ENCODE measurements around the gene BANP. TPM values are rescaled to one million over a fixed set of nuclear protein-coding genes. Genes with fewer than 3 reads are reported as not detected.

Gene BANP
- total RNA-seq, 1 experiment from 2014 or later = 37.2 TPM

GRCh38 chr16:87965417-87965816 lies 14.2 kb downstream of the BANP start (continued):
- TF ChIP-seq CBX3 (IDR thresholded peaks at IDR 0.05; ENCODE audit: low read depth) (no peak), EZH2 (IDR thresholded peaks at IDR 0.05) (no peak), YY1 (IDR thresholded peaks at IDR 0.05; ENCODE audit: extremely low read depth, insufficient replicate concordance, low read depth, low read length) (no peak), SP1 (IDR thresholded peaks at IDR 0.05; ENCODE audit: low read depth) (no peak), ELF1 (IDR thresholded peaks at IDR 0.05; ENCODE audit: borderline replicate concordance, low read depth) (no peak)

- intact Hi-C loops (cut with micrococcal nuclease) = no loop called here
- H3K27me3 ChIP-seq (ENCODE audit: insufficient read depth, low read length) = no peaks in the 10 kb centered on the region
- H3K36me3 ChIP-seq (ENCODE audit: control insufficient read depth in 1 of 2, insufficient read depth in 2 of 2, low read length in 2 of 2) = peaks cover 0 to 4% of the 10 kb centered on the region in 2 experiments; a peak in 1 of 4 replicates
- H3K27ac ChIP-seq (ENCODE audit: low read depth, low read length) = no peak overlapping the region
- BruUV-seq (replicated peaks) = no TSS peak
- H3K4me2 ChIP-seq (ENCODE audit: low read length) = no peak overlapping the region
- no peaks in the 10 kb centered on the region for H3K4me1 ChIP-seq (ENCODE audit: control insufficient read depth in 1 of 2, insufficient read depth in 2 of 2, low read length in 2 of 2)
- H2AFZ ChIP-seq (ENCODE audit: low read depth, low read length, poor library complexity, severe bottlenecking) = no peak overlapping the region
- ChIA-PET RAD21 (ENCODE audit: low non-redundant PET in 1 of 2, low total read pairs in 2 of 2, uncharacterized antibody in 2 of 2, unreplicated experiment in 2 of 2) (no interaction called here), CTCF (no interaction called here), POLR2A (no interaction called here)
- no peaks in the 10 kb centered on the region for H3K9me2 ChIP-seq (ENCODE audit: insufficient read depth)
- H3K4me3 ChIP-seq (replicated peaks in 1 of 2; ENCODE audit: low read depth in 1 of 2, low read length in 2 of 2) = no peak overlapping the region
- H3K79me2 ChIP-seq (ENCODE audit: insufficient read depth, low read length) = peaks cover 69% of the 10 kb centered on the region
- H4K20me1 ChIP-seq (ENCODE audit: insufficient read depth) = no peaks in the 10 kb centered on the region
- H3K9ac ChIP-seq (ENCODE audit: low read length) = no peak overlapping the region
- H3K9me3 ChIP-seq (ENCODE audit: control insufficient read depth in 1 of 2, insufficient read depth in 1 of 2, low read depth in 1 of 2, low read length in 2 of 2) = peaks cover 1 to 2% of the 10 kb centered on the region in 2 experiments; a peak in 3 of 4 replicates
- ATAC-seq (no peak), DNase-seq (ENCODE audit: low read depth, low spot score) (no peak)
- TF ChIP-seq FOSL1 (IDR thresholded peaks at IDR 0.05; ENCODE audit: low read depth) (no peak), CBX3 (IDR thresholded peaks at IDR 0.05; ENCODE audit: low read depth) (no peak), SIN3A (IDR thresholded peaks at IDR 0.05; ENCODE audit: low read depth) (no peak), CTCF (IDR thresholded peaks at IDR 0.05 in 2 of 3, conservative IDR thresholded peaks at IDR 0.05 in 1 of 3; ENCODE audit: borderline replicate concordance in 1 of 3, insufficient read depth in 1 of 3, low read depth in 2 of 3, low read length in 2 of 3) (no peak), ZBTB33 (IDR thresholded peaks at IDR 0.05; ENCODE audit: extremely low read depth, insufficient replicate concordance, low read length) (no peak), EZH2phosphoT487 (IDR thresholded peaks at IDR 0.05; ENCODE audit: borderline replicate concordance) (no peak), ATF3 (IDR thresholded peaks at IDR 0.05) (no peak), EZH2 (IDR thresholded peaks at IDR 0.05) (no peak), MAX (IDR thresholded peaks at IDR 0.05) (no peak), ZFX (IDR thresholded peaks at IDR 0.05) (no peak), EGR1 (IDR thresholded peaks at IDR 0.05; ENCODE audit: low read depth) (no peak), RAD21 (IDR thresholded peaks at IDR 0.05; ENCODE audit: low read depth) (no peak), REST (IDR thresholded peaks at IDR 0.05; ENCODE audit: low read depth) (no peak), JUND (IDR thresholded peaks at IDR 0.05) (no peak), CEBPB (IDR thresholded peaks at IDR 0.05; ENCODE audit: low read depth) (no peak), ELF1 (IDR thresholded peaks at IDR 0.05; ENCODE audit: borderline replicate concordance, low read depth) (no peak), POLR2A (IDR thresholded peaks at IDR 0.05; ENCODE audit: borderline replicate concordance, extremely low read depth, insufficient read depth, insufficient read length) (no peak)
These were observed 14.9 kb downstream of the BANP start for GRCh38 chr16:87966064-87966645.

All from HCT116 (cell line).